Activated naive CD8-positive, alpha-beta T cell treated with anti-CD3 and anti-CD28 coated beads for 36 hours (primary cell): ENCODE measurements around the gene RPS19BP1. TPM values are rescaled to one million over a fixed set of nuclear protein-coding genes. Genes with fewer than 3 reads are reported as not detected.

Experiments used
- DNase-seq: peaks from one replicate; pipeline ENCODE4 v3.0.0; 2021
- H3K27ac Mint-ChIP-seq: one replicate; pipeline ENCODE4 v1.8.0; 2022; ENCODE audit warnings: mild to moderate bottlenecking, moderate library complexity, mixed read lengths
- H3K27me3 Mint-ChIP-seq: one replicate; pipeline ENCODE4 v1.8.0; 2022; ENCODE audit warnings: mild to moderate bottlenecking, mixed read lengths
- H3K36me3 Mint-ChIP-seq: one replicate; pipeline ENCODE4 v1.8.0; 2021; ENCODE audit warnings: mild to moderate bottlenecking, mixed read lengths
- H3K4me1 Mint-ChIP-seq: one replicate; pipeline ENCODE4 v1.8.0; 2021; ENCODE audit warnings: mixed read lengths
- H3K4me3 Mint-ChIP-seq: one replicate; pipeline ENCODE4 v1.8.0; 2022; ENCODE audit warnings: mild to moderate bottlenecking, moderate library complexity, mixed read lengths
- H3K9me3 Mint-ChIP-seq: one replicate; pipeline ENCODE4 v1.8.0; 2022; ENCODE audit warnings: mixed read lengths
- total RNA-seq, 2 experiments: library from RNA; stranded (reverse); gene quantifications; one replicate each; pipeline ENCODE4 v1.2.3, GENCODE V29; 2021

The RPS19BP1 gene
- total RNA-seq, 2 experiments from 2014 or later: 104 to 113 TPM

DNA sequence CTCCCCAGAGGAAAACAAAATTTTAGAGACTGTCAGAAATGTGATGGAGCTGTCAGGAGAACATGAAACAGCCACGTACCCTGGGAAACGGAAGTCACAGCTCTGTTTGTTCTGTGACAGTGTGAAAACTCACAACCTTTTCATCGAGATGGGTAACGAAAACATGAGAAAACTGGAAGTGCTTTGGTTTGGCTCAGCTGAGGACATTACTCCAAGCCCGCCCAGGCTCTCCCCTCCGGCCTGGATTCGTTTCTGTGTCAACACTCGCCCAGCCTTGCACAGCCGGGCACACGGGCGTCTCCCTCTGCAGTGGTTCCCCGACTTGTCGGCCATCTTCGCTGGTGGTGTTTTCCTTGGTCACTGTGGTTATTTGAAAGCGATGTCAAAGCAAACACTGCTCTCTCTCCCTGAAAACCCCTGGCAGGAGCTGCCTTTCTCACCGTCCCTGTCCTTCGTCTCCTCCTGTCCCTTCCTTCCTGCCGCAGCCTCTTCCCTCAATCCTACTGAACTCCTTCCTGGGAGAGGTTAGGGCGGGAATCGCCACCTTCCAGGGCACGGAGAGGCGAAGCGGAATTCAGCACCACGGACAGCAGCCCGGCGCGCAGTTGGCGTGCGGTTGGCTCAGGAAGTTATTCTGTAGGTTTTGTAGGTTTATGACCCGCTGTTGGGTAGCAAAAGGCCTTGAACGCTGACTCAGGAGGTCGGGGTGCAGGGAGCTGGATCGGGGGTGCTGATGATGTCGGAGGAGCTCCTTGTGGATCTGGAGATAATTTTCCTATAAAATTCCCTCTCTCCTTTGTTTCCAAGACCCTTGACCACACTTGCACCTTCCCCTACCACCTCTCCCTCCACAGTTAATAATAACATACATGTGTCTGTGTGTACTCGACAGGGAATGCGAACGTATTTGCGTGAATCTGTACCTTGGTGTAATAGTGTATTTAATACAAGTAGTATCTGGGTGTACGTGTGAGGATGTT, 13.1 kb upstream of the RPS19BP1 start:
- Mint-ChIP-seq H3K4me3 (no peak overlapping the region), H3K36me3 (no peaks in the 10 kb centered on the region), H3K27me3 (peaks cover 52% of the 10 kb centered on the region), H3K9me3 (no peaks in the 10 kb centered on the region), H3K4me1 (peaks cover 4% of the 10 kb centered on the region), H3K27ac (no peak overlapping the region)
- peak; percentile 55 for DNase-seq

DNA sequence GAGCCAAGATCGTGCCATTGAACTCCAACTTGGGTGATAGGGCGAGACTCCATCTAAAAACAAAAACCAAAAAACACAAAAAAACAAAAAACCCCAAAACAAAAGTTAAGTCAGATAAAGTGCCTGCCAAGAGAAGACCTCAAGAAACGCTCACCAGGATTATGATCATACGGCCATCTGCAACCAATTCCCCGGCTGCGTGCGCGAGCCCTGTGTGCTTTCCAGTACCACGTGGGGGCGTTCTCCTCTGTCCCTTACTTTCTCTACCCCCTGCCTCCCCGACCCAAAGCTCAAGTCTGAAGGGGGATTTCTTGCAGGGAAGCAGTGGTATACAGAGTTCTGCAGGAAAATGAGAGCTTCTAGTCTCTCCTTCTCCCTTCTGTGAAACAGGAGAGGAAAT, 10.5 kb upstream of the RPS19BP1 start:
- no peak for DNase-seq
- no peaks in the 10 kb centered on the region for H3K36me3 Mint-ChIP-seq
- peaks cover 4% of the 10 kb centered on the region for H3K4me1 Mint-ChIP-seq
- H3K27ac Mint-ChIP-seq: no peak overlapping the region
- H3K4me3 Mint-ChIP-seq: no peak overlapping the region
- no peaks in the 10 kb centered on the region for H3K9me3 Mint-ChIP-seq
- H3K27me3 Mint-ChIP-seq: peaks cover 43% of the 10 kb centered on the region

DNA sequence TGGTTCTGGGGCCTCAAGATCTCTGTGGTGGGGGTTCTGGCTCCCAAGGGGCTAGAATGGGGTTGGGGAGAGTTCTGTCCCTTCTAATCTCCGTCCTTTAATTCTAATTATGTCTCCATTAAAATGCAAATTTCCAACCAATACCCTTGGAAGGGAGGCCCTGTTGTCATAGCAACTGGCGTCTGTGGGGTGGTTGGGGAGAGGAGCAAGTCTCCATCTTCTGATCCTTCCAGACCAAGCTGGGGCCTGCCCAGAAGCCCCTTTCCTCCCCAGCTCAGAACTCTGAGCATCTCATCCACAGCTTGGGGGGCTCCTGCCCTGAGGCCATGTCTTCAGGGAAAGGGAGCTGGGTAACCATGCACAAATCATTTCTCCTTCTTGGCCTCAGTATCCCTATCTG, 5.4 kb upstream of the RPS19BP1 start:
- H3K4me3 Mint-ChIP-seq: no peak overlapping the region
- H3K27ac Mint-ChIP-seq: no peak overlapping the region

DNA sequence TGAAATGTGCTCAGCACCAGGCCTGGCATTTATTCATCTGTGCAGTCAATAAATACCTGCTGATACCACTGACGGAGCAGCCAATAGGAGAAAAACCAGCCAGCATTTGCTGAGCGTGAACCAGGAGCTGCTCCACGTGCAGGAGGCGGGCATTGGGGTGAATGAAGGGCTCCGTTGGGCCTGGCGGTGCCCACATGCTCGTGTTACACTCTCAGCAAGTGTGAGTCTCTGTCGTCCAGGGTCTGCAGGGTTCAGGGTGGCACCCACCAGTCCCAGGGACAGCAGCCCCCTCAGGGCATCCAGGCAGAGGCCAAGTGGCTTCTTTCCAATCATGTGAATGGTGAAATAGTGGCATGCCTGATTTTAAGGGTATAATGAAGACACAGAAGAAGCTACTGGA, 4.2 kb upstream of the RPS19BP1 start:
- H3K4me3 Mint-ChIP-seq: no peak overlapping the region
- H3K4me1 Mint-ChIP-seq: peaks cover 7% of the 10 kb centered on the region
- H3K27ac Mint-ChIP-seq: no peak overlapping the region
- no peaks in the 10 kb centered on the region for H3K27me3 Mint-ChIP-seq
- H3K36me3 Mint-ChIP-seq: peaks cover 9% of the 10 kb centered on the region
- H3K9me3 Mint-ChIP-seq: no peaks in the 10 kb centered on the region
- no peak for DNase-seq

More for the DNA sequence above, 5.4 kb upstream of the RPS19BP1 start:
- Mint-ChIP-seq H3K27me3 (peaks cover 4% of the 10 kb centered on the region), H3K9me3 (no peaks in the 10 kb centered on the region), H3K36me3 (no peaks in the 10 kb centered on the region), H3K4me1 (peaks cover 4% of the 10 kb centered on the region)
- DNase-seq: no peak

DNA sequence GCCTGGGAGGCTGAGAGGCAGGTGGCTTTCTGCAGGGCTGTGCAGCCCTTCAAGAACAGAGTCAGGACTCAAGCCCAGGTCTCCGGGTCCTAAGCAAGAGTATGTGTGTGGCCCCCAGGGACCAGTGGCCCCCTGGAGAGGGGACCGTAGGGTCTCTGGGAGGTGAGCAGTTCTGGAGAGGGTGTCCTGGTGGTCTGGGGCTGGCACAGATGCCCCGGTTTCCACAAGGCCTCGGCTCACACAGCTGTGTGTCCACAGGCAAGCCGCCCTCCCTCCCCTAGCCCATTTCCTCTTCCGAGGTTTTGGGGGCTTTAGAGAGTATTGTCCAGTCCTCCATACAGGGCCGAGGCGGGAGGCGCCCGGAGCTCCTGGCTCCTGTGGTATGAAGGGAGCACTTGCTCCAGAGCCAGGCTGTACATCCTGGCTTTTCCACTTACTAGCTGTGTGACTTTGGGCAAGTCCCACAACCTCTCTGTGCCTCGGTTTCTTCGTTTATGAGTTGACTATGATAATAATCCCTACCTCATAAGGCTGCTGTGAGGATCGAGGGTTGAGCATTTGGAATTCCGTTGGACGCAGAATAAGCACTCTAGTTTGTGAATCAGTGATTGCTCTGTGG, 3.4 kb upstream of the RPS19BP1 start:
- H3K27ac Mint-ChIP-seq: no peak overlapping the region
- H3K4me1 Mint-ChIP-seq: peaks cover 15% of the 10 kb centered on the region
- no peak for DNase-seq
- H3K27me3 Mint-ChIP-seq: no peaks in the 10 kb centered on the region
- peaks cover 15% of the 10 kb centered on the region for H3K36me3 Mint-ChIP-seq
- no peaks in the 10 kb centered on the region for H3K9me3 Mint-ChIP-seq
- H3K4me3 Mint-ChIP-seq: no peak overlapping the region

DNA sequence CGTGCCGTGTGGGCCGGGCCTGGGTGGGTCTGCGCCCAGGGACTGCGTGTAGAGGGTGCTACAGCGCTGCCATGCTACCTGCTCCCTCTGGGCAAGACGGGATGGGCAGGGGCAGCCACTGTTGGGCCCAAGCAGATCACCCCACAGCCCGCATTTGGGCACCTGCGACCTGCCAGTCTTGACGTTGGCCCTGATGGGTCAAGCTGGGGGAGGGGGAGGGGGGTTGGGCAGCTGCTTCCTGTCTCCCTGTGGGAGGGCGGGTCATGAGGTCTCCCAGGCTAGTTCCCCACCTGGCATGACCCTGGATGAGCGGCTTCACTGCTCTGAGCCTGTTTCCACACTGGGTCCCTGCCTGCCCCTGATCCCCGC, 2.8 kb upstream of the RPS19BP1 start:
- Mint-ChIP-seq H3K27ac (no peak overlapping the region), H3K36me3 (peaks cover 21% of the 10 kb centered on the region), H3K9me3 (no peaks in the 10 kb centered on the region), H3K4me3 (no peak overlapping the region), H3K27me3 (no peaks in the 10 kb centered on the region), H3K4me1 (peaks cover 20% of the 10 kb centered on the region)
- no peak for DNase-seq

DNA sequence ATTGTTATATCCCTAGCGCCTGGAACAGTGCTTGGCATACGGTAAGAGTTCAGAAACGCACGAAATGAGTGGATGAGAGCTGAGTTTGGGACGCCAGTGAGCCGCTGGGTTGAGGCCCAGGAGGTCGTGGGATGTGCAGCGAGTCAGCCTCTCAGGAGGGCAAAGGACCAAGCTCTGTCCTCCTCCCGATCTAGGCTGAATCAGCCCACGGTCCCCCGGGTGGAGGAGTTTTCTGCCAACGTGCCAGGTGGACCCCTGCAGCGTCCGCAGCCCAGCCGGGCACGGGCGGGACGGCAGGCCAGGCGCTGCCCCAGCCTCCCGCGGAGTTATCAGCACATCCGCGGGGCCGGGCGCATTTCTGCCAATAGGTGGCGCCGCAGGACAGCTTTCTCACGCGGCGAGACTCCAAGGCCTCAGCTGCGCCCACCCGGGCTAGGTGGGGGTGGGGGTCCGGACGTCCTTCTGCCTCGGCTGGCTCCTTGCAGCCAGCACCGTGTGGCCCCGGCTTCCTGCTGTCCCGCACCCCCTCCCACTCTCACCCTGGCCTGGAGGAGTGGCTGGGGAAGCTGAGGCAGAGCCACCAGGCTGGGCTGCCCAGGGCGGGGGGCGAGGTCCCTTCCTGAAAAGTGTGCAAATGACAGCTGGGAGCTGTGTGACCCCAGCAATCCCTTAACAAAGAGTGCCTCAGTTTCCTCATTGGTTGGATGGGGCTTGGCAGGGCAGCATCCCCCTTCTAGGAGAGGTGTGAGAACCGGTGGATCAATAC, 2.2 kb upstream of the RPS19BP1 start:
- Mint-ChIP-seq H3K4me3 (no peak overlapping the region), H3K4me1 (peaks cover 24% of the 10 kb centered on the region), H3K9me3 (no peaks in the 10 kb centered on the region), H3K27me3 (no peaks in the 10 kb centered on the region), H3K27ac (no peak overlapping the region), H3K36me3 (peaks cover 26% of the 10 kb centered on the region)
- DNase-seq: peak; percentile 81

DNA sequence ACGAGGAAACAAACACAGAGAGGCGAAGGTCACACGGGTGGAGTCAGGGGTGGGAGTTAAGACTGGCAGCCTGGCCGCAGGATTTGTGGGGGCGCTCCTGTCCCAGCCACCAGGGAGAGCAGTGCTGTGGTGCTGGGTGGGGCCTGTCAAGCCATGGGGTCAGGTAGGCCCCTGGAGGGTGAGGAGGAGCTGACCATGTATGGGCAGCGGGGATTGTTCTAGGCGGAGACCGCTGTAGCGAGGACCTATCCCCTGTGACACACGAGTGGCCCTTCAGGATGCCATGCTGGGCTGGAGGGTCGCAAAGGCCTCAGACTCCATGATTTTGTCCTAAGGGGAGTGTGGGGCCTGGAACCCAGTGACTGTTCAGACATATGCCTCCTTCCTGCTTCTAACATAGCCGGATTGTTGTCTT, 1.6 kb upstream of the RPS19BP1 start:
- Mint-ChIP-seq H3K36me3 (peaks cover 33% of the 10 kb centered on the region), H3K9me3 (no peaks in the 10 kb centered on the region), H3K27me3 (no peaks in the 10 kb centered on the region), H3K4me3 (no peak overlapping the region), H3K27ac (peak overlapping the region; percentile 14), H3K4me1 (peaks cover 30% of the 10 kb centered on the region)
- DNase-seq: no peak

DNA sequence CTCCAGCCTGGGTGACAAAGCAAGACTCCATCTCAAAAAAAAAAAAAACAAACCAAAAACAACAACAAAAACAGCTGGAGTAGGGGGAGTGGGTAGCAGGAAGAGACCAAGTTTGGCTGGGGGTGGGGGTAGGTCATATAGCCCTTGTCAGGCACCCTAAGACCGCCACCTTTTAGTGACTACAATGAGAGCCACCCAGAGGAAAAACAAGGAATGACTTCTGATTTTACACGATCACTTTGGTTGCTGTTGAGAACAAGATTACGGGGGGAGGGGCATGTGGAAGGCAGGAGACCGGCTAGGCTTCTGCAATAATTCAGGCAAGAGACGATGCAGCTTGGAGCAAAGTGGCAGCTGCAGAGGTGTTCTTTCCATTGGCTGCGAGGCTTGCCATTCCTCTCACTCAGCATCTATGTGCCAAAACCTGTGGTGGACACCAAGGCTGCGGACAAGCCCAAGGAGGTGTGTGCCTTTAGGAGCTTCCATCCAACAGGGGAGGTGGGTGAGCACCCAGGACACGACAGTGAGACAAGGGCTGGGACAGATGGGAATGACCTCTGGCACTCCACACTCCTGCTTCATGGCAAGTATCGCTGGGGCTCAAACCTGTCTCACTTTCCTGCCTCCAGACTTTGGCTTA, 1.7 kb downstream of the RPS19BP1 start:
- peak overlapping the region; percentile 9 for H3K27ac Mint-ChIP-seq
- DNase-seq: no peak
- H3K9me3 Mint-ChIP-seq: no peaks in the 10 kb centered on the region
- peaks cover 49% of the 10 kb centered on the region for H3K36me3 Mint-ChIP-seq
- H3K4me1 Mint-ChIP-seq: peaks cover 54% of the 10 kb centered on the region
- peak overlapping the region; percentile 96 for H3K4me3 Mint-ChIP-seq
- no peaks in the 10 kb centered on the region for H3K27me3 Mint-ChIP-seq

DNA sequence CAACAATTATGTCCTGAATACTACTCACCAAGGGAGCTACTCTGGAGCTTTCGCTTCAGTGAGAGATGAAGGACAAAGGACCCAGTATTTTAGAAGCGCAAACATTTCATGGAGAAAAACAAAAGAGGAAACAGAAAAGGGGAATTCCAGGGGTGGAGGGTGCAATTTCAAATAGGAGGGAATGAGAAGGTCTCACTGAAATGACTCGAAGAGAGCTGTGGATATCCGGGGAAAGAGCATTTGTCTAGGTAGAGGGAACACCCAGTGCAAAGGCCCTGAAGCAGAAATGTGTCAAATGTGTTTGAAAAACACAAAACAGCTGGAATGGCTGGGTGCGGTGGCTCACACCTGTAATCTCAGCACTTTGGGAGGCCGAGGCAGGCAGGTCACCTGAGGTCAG, 2.4 kb downstream of the RPS19BP1 start:
- Mint-ChIP-seq H3K9me3 (no peaks in the 10 kb centered on the region), H3K27ac (peak overlapping the region; percentile 11), H3K4me3 (peak overlapping the region; percentile 77)

DNA sequence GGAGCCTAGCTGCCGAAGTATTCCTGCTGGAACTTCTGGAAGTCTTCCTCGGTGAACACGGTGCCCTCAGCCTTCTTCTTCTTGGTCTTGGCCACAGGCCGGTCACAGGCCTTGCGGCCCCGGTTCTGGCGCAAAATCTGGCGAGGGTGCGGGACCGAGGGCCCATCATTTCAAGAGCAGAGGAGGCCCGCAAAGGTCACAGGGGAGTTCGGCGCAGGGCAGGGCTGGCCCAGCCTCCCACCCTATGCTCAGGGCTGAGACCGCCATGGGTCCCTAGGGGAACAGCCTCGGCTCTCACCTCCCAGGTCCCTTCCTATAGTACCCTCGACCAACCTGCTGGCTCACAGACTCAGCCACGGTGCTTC, 3.1 kb downstream of the RPS19BP1 start:
- Mint-ChIP-seq H3K4me3 (peak overlapping the region; percentile 77), H3K27me3 (no peaks in the 10 kb centered on the region), H3K4me1 (peaks cover 67% of the 10 kb centered on the region), H3K36me3 (peaks cover 62% of the 10 kb centered on the region), H3K9me3 (no peaks in the 10 kb centered on the region), H3K27ac (peak overlapping the region; percentile 78)
- no peak for DNase-seq

More for the DNA sequence above, 2.4 kb downstream of the RPS19BP1 start:
- Mint-ChIP-seq H3K27me3 (no peaks in the 10 kb centered on the region), H3K4me1 (peaks cover 61% of the 10 kb centered on the region), H3K36me3 (peaks cover 56% of the 10 kb centered on the region)
- DNase-seq: no peak

DNA sequence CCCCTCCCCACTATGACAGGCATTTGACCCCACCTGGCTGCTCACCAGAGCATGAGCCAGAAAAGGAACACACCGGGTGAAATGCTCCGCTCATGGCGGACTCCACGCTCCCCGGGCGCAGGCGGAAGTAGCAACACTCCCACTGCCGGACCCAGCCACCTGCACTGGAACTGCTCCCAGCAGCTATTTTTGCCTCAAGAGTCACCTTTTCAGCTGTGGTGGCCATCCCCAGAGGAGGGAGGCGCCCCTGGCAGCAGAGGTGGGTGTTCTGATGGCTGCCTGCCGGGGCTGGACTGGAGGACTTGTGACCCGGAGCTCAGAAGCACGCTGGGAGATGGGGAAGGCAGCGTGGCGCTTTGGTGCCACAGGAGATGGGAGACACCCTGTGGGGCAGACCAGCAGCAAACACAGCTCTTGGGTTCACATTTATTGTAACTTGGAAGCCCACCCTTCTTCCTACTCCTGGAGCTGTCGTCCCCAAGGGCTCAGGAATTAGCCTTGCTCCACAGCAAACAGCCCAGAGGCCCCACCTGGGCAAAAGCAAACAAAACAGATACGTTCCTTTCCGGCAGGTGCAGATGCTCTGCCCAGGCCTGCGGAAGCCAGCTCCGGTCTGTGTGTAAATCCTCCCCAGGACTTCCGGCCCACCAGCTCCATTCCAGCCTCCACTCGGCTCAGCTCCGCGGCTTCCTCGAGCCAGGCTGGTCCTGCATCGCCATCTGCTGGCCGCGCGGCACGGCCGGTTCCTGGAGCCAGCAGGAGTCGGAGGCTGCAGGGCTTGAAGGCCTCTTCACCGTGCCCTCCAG, 3.7 kb downstream of the RPS19BP1 start:
- H3K9me3 Mint-ChIP-seq: no peaks in the 10 kb centered on the region
- DNase-seq: peak; percentile 92
- H3K4me3 Mint-ChIP-seq: peak overlapping the region; percentile 77
- peaks cover 69% of the 10 kb centered on the region for H3K4me1 Mint-ChIP-seq
- peak overlapping the region; percentile 78 for H3K27ac Mint-ChIP-seq
- H3K36me3 Mint-ChIP-seq: peaks cover 66% of the 10 kb centered on the region
- no peaks in the 10 kb centered on the region for H3K27me3 Mint-ChIP-seq

DNA sequence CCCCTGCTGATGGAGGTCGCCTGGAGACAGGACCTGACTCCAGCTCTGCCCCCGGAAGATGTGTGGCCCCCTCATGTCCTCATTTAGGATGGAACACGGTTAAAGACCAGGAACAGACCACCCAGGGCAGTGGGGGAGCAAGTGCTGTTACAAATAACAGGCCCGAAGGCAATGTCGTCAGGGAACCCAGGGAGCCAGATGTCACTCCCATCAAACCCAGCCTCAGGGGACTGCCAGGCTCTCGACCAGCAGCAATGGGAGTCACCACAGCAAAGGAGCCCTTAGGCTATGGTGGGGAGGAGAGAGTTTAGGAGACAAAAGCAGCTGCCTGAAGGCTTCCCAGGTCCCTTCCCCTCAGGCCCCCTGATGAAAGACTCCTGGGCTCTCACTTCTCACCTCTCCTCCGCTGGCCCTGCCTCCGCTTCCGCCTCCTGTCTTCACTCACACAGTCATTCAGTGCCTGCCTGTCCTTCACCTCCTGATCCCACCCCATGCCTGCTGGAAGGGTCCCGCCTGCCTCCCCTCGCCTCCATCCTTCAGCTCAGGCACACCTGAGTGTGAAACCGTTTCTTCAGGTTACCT, 4.4 kb downstream of the RPS19BP1 start:
- H3K27ac Mint-ChIP-seq: peak overlapping the region; percentile 75
- H3K9me3 Mint-ChIP-seq: no peaks in the 10 kb centered on the region
- DNase-seq: no peak
- H3K4me1 Mint-ChIP-seq: peaks cover 74% of the 10 kb centered on the region
- H3K4me3 Mint-ChIP-seq: peak overlapping the region; percentile 2
- no peaks in the 10 kb centered on the region for H3K27me3 Mint-ChIP-seq
- H3K36me3 Mint-ChIP-seq: peaks cover 70% of the 10 kb centered on the region

DNA sequence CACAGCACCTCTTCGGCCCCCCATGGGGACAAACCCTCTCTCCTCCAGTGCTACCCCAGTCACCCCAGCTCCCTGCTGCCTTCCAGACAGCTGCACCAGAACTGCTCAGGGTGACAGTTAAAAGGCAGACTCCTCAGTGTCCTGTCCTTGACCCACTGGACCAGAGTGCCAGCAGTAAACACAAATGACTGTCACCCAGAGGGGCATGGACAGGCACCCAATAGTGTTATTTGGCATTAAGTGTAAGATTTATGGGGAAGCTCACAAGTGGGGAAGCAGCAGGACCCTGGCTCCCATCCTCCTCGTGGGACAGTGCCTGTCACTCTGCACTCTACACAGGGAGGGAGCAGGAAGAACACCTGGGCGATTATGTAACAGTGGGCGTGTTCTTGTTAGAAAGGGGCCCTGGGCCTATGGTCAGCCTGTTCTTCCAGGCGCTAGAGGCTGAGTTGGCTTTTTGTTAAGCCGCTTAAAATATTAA, 5.0 kb downstream of the RPS19BP1 start:
- Mint-ChIP-seq H3K4me3 (peak overlapping the region; percentile 37), H3K4me1 (peaks cover 80% of the 10 kb centered on the region), H3K27me3 (no peaks in the 10 kb centered on the region), H3K9me3 (no peaks in the 10 kb centered on the region), H3K36me3 (peaks cover 75% of the 10 kb centered on the region), H3K27ac (peak overlapping the region; percentile 75)
- no peak for DNase-seq
